CD14-positive monocyte (primary cell): ENCODE measurements around the gene PIP5K1C. TPM values are rescaled to one million over a fixed set of nuclear protein-coding genes. Genes with fewer than 3 reads are reported as not detected.

Experiments used
- DNase-seq, 3 donors: peaks; one replicate each; pipeline ENCODE4 v3.0.0-alpha.2; 2011 to 2022
- H2AFZ ChIP-seq: 2 replicates; pipeline ENCODE4 v1.6.0; 2012; ENCODE audit warnings: mild to moderate bottlenecking, low read depth, low read length, inconsistent platforms; ENCODE audit not compliant: insufficient read depth, poor library complexity, severe bottlenecking
- H3K27ac ChIP-seq, 2 donors: 1 replicate in 1 of 2; 2 replicates in 1 of 2; pipeline ENCODE4 v1.5.1; 2012 to 2013; ENCODE audit warnings: low read length in 2 of 2, control low read depth in 1 of 2, inconsistent platforms in 1 of 2, low read depth in 1 of 2, mild to moderate bottlenecking in 1 of 2
- H3K27me3 ChIP-seq, 2 donors: one replicate each; pipeline versions ENCODE4 v1.6.0 to v1.6.1; 2011 to 2013; ENCODE audit warnings: low read length in 2 of 2; ENCODE audit not compliant: control insufficient read depth in 2 of 2, insufficient read depth in 2 of 2
- H3K36me3 ChIP-seq, 2 donors: replicated peaks in 1 of 2; 1 replicate in 1 of 2; 2 replicates in 1 of 2; pipeline versions ENCODE4 v1.5.1 to v1.6.1; 2012 to 2013; ENCODE audit warnings: low read length in 2 of 2, control low read depth in 1 of 2, inconsistent platforms in 1 of 2, mild to moderate bottlenecking in 1 of 2; ENCODE audit not compliant: insufficient read depth in 2 of 2, control insufficient read depth in 1 of 2
- H3K4me1 ChIP-seq, 2 donors: 1 replicate in 1 of 2; 2 replicates in 1 of 2; pipeline versions ENCODE4 v1.5.1 to v1.6.1; 2012 to 2013; ENCODE audit warnings: low read length in 2 of 2, control low read depth in 1 of 2, inconsistent platforms in 1 of 2, mild to moderate bottlenecking in 1 of 2, moderate library complexity in 1 of 2; ENCODE audit not compliant: insufficient read depth in 2 of 2, control insufficient read depth in 1 of 2
- H3K4me2 ChIP-seq: replicated peaks from 2 replicates; pipeline ENCODE3; 2012; ENCODE audit warnings: low read length, moderate library complexity, mild to moderate bottlenecking; ENCODE audit not compliant: poor library complexity, severe bottlenecking; ENCODE audit errors: extremely low read depth
- H3K4me3 ChIP-seq, 3 experiments: fragments of 200-600 bp in 1 of 3; sonication (generic) in 1 of 3; replicated peaks in 1 of 3; 1 replicate in 2 of 3; 2 replicates in 1 of 3; pipeline ENCODE4 v1.5.1; 2011 to 2013; ENCODE audit warnings: low read length in 3 of 3, mild to moderate bottlenecking in 3 of 3, control low read depth in 2 of 3, low read depth in 2 of 3, inconsistent platforms in 1 of 3, moderate library complexity in 1 of 3
- H3K79me2 ChIP-seq: 2 replicates; pipeline ENCODE4 v1.6.0; 2012; ENCODE audit warnings: mild to moderate bottlenecking, control low read depth, inconsistent platforms, low read length, moderate library complexity; ENCODE audit not compliant: insufficient read depth
- H3K9ac ChIP-seq: 2 replicates; pipeline ENCODE4 v1.6.0; 2017; ENCODE audit warnings: low read length, mild to moderate bottlenecking; ENCODE audit not compliant: insufficient read depth, poor library complexity, severe bottlenecking
- H3K9me3 ChIP-seq, 2 donors: replicated peaks in 1 of 2; 1 replicate in 1 of 2; 2 replicates in 1 of 2; pipeline versions ENCODE4 v1.5.1 to v1.6.1; 2012 to 2013; ENCODE audit warnings: low read length in 2 of 2, control low read depth in 1 of 2; ENCODE audit not compliant: control insufficient read depth in 1 of 2, insufficient read depth in 1 of 2
- H4K20me1 ChIP-seq: 2 replicates; pipeline ENCODE4 v1.6.0; 2012; ENCODE audit warnings: mild to moderate bottlenecking, low read length, control low read depth, moderate library complexity; ENCODE audit not compliant: insufficient read depth
- H3K27ac Mint-ChIP-seq, 7 donors: one replicate each; pipeline ENCODE4 v1.8.0; 2020; ENCODE audit warnings: mild to moderate bottlenecking in 7 of 7, mixed read lengths in 7 of 7, moderate library complexity in 6 of 7, inconsistent platforms in 2 of 7
- H3K27me3 Mint-ChIP-seq, 3 donors: one replicate each; pipeline ENCODE4 v1.8.0; 2021 to 2022; ENCODE audit warnings: low read depth in 3 of 3, mild to moderate bottlenecking in 3 of 3, mixed read lengths in 3 of 3, moderate library complexity in 3 of 3, inconsistent platforms in 1 of 3
- H3K36me3 Mint-ChIP-seq, 2 donors: one replicate each; pipeline ENCODE4 v1.8.0; 2020; ENCODE audit warnings: mixed read lengths in 2 of 2, inconsistent platforms in 1 of 2, mild to moderate bottlenecking in 1 of 2
- H3K4me1 Mint-ChIP-seq: one replicate; pipeline ENCODE4 v1.8.0; 2020; ENCODE audit warnings: mild to moderate bottlenecking, mixed read lengths
- H3K4me3 Mint-ChIP-seq, 2 donors: one replicate each; pipeline ENCODE4 v1.8.0; 2020; ENCODE audit warnings: mild to moderate bottlenecking in 2 of 2, mixed read lengths in 2 of 2, moderate library complexity in 1 of 2
- H3K9me3 Mint-ChIP-seq, 7 donors: one replicate each; pipeline ENCODE4 v1.8.0; 2020 to 2022; ENCODE audit warnings: mixed read lengths in 7 of 7, mild to moderate bottlenecking in 6 of 7, moderate library complexity in 6 of 7, inconsistent platforms in 2 of 7
- CTCF ChIP-seq: fragments of 200-600 bp; IDR thresholded peaks from one replicate; pipeline ENCODE4 v1.8.0; 2022; ENCODE audit warnings: antibody characterized with exemption, mild to moderate bottlenecking
- WGBS: methylation state at CpG from one replicate; pipeline ENCODE4 v1.1.5; 2013; ENCODE audit warnings: missing lambda C conversion rate; ENCODE audit not compliant: insufficient coverage; 5-methylcytosine and 5-hydroxymethylcytosine counted together
- intact Hi-C, 2 donors: fragments of 100-400 bp; cut with micrococcal nuclease; formaldehyde crosslinking; loops; one replicate each; pipeline versions ENCODE4 v1.15.0 to v1.15.1; 2023
- polyA plus RNA-seq, 3 donors: library from polyadenylated mRNA; depleted of rRNA in 1 of 3; unstranded in 2 of 3; stranded (reverse) in 1 of 3; fragments of 300-500 nt in 2 of 3; fragments of >200 nt in 1 of 3; fragmentation: Illumina TruSeq in 2 of 3; gene quantifications; 1 replicate in 2 of 3; 2 replicates in 1 of 3; pipeline ENCODE4 v1.2.3, GENCODE V29; 2012 to 2021

PIP5K1C gene
- polyA plus RNA-seq, 3 donors, result 6.5 to 19.5 (median 10.1) TPM

- intact Hi-C loops, result loop anchor here (5.0 kb wide), 1 partner anchor 41 kb away; no protein-coding TSS in a partner anchor
- Histone ChIP-seq H3K36me3 (no peaks in the 10 kb centered on the region), H3K4me2 (no peak within 1 kb of the TSS), H3K27me3 (peaks cover 0 to 13% of the 10 kb centered on the region in 2 donors), H3K9ac (no peak within 1 kb of the TSS), H3K4me1 (peaks cover 9 to 22% of the 10 kb centered on the region in 2 donors), H3K79me2 (no peaks in the 10 kb centered on the region), H3K27ac (no peak within 1 kb of the TSS), H3K9me3 (no peaks in the 10 kb centered on the region), H2AFZ (no peak within 1 kb of the TSS), H4K20me1 (no peaks in the 10 kb centered on the region), H3K4me3 (no peak within 1 kb of the TSS)
- H3K4me1 Mint-ChIP-seq, result peaks cover 22% of the 10 kb centered on the region
- 49% methylated on average over 18 of the region's 24 CpGs for WGBS
- peaks cover 0 to 2% (median 0%) of the 10 kb centered on the region in 7 donors for H3K9me3 Mint-ChIP-seq
- H3K27me3 Mint-ChIP-seq, result peaks cover 7 to 48% (median 20%) of the 10 kb centered on the region in 3 donors
- peak within 1 kb of the TSS in 4 of 7 donors; percentile 15 to 60 (median 51) for H3K27ac Mint-ChIP-seq
- H3K36me3 Mint-ChIP-seq, result no peaks in the 10 kb centered on the region
- DNase-seq, result no peak
- peak within 1 kb of the TSS in 1 of 2 donors; percentile 53 for H3K4me3 Mint-ChIP-seq
- TF ChIP-seq CTCF, result no peak
Measured at GRCh38 chr19:3708207-3708931, 8.1 kb upstream of the PIP5K1C start, which contains the start of gene TJP3. Gene TJP3 (plus strand): TSS chr19:3708384. CDS start chr19:3728433, 20,049 bp downstream.

- no peak overlapping the region for H3K4me3 ChIP-seq
- peaks cover 0 to 2% (median 0%) of the 10 kb centered on the region in 7 donors for H3K9me3 Mint-ChIP-seq
- intact Hi-C loops, result loop anchor here (5.0 kb wide), 1 partner anchor 41 kb away; no protein-coding TSS in a partner anchor
- no peak overlapping the region for H3K27ac ChIP-seq
- peaks cover 2 to 46% (median 22%) of the 10 kb centered on the region in 3 donors for H3K27me3 Mint-ChIP-seq
- H3K4me1 ChIP-seq, result peaks cover 9 to 22% of the 10 kb centered on the region in 2 donors
- H3K9me3 ChIP-seq, result no peaks in the 10 kb centered on the region
- no peak for DNase-seq
- no peak overlapping the region for H3K4me2 ChIP-seq
- no peak for TF ChIP-seq CTCF
- peak overlapping the region in 1 of 2 donors; percentile 53 for H3K4me3 Mint-ChIP-seq
- H2AFZ ChIP-seq, result no peak overlapping the region
- no peaks in the 10 kb centered on the region for H4K20me1 ChIP-seq
- H3K9ac ChIP-seq, result no peak overlapping the region
- H3K36me3 Mint-ChIP-seq, result no peaks in the 10 kb centered on the region
- peaks cover 0 to 13% of the 10 kb centered on the region in 2 donors for H3K27me3 ChIP-seq
- peaks cover 17% of the 10 kb centered on the region for H3K4me1 Mint-ChIP-seq
- peak overlapping the region in 2 of 7 donors; percentile 12 to 60 for H3K27ac Mint-ChIP-seq
- WGBS, result 88% methylated on average over 12 of the region's 12 CpGs
- H3K36me3 ChIP-seq, result no peaks in the 10 kb centered on the region
- H3K79me2 ChIP-seq, result no peaks in the 10 kb centered on the region
Measured at GRCh38 chr19:3707868-3708206, 7.6 kb upstream of the PIP5K1C start.
